ENCODE data around the gene BPIFB6. TPM values are rescaled to one million over a fixed set of nuclear protein-coding genes. Genes with fewer than 3 reads are reported as not detected.

The BPIFB6 gene
- total and polyA plus RNA-seq, 4 donors, result not detected

GRCh38 chr20:33086052-33086722 lies 54.7 kb downstream of the BPIFB6 start:
- Histone ChIP-seq H3K4me3 (ENCODE audit: low read depth in 1 of 3, low read length in 3 of 3) (no peak overlapping the region), H3K4me1 (ENCODE audit: control insufficient read depth in 4 of 4, insufficient read depth in 4 of 4, low read length in 3 of 4) (no peaks in the 10 kb centered on the region), H3K27ac (ENCODE audit: low read depth in 1 of 2, low read length in 2 of 2) (no peak overlapping the region), H3K27me3 (ENCODE audit: control insufficient read depth in 4 of 4, insufficient read depth in 4 of 4, low read length in 3 of 4) (no peaks in the 10 kb centered on the region), H3K9ac (ENCODE audit: low read depth in 1 of 2, low read length in 2 of 2) (no peak overlapping the region), H3K36me3 (ENCODE audit: control insufficient read depth in 4 of 4, insufficient read depth in 3 of 4, low read depth in 1 of 4, low read length in 3 of 4) (no peaks in the 10 kb centered on the region), H3K9me3 (ENCODE audit: control insufficient read depth in 4 of 4, low read length in 3 of 4) (no peaks in the 10 kb centered on the region)
- WGBS, result 88% methylated on average over 14 of the region's 14 CpGs
- TF ChIP-seq FOXA2 (IDR thresholded peaks at IDR 0.05), result no peak
- TF ChIP-seq TAF1 (conservative IDR thresholded peaks at IDR 0.05), result no peak
- TF ChIP-seq EGR1 (IDR thresholded peaks at IDR 0.05; ENCODE audit: low read depth in 2 of 2), result no peak
- no peak for TF ChIP-seq NR2F2 (IDR thresholded peaks at IDR 0.05)
- no peak for TF ChIP-seq SP1 (IDR thresholded peaks at IDR 0.05)
- no peak for TF ChIP-seq HNF4A (conservative IDR thresholded peaks at IDR 0.05)
- TF ChIP-seq RAD21 (IDR thresholded peaks at IDR 0.05), result no peak
- TF ChIP-seq MAX (IDR thresholded peaks at IDR 0.05), result no peak
- no peak for TF ChIP-seq CTCF (IDR thresholded peaks at IDR 0.05; ENCODE audit: low read depth, low read length, missing input control)
- DNase-seq (ENCODE audit: low spot score), result no peak

GRCh38 chr20:33091147-33091546 lies 59.7 kb downstream of the BPIFB6 start:
- Histone ChIP-seq H3K9me3 (ENCODE audit: control insufficient read depth in 4 of 4, low read length in 3 of 4) (peaks cover 0 to 3% (median 0%) of the 10 kb centered on the region in 4 donors), H3K27me3 (ENCODE audit: control insufficient read depth in 4 of 4, insufficient read depth in 4 of 4, low read length in 3 of 4) (no peaks in the 10 kb centered on the region), H3K36me3 (ENCODE audit: control insufficient read depth in 4 of 4, insufficient read depth in 3 of 4, low read depth in 1 of 4, low read length in 3 of 4) (no peaks in the 10 kb centered on the region), H3K4me1 (ENCODE audit: control insufficient read depth in 4 of 4, insufficient read depth in 4 of 4, low read length in 3 of 4) (no peaks in the 10 kb centered on the region), H3K9ac (ENCODE audit: low read depth in 1 of 2, low read length in 2 of 2) (no peak overlapping the region), H3K4me3 (ENCODE audit: low read depth in 1 of 3, low read length in 3 of 3) (no peak overlapping the region), H3K27ac (ENCODE audit: low read depth in 1 of 2, low read length in 2 of 2) (no peak overlapping the region)
- 73% methylated on average over 3 of the region's 3 CpGs for WGBS
- no peak for DNase-seq (ENCODE audit: low spot score)
- TF ChIP-seq YY1 (IDR thresholded peaks at IDR 0.05), result no peak
- no peak for TF ChIP-seq MAX (IDR thresholded peaks at IDR 0.05)
- no peak for TF ChIP-seq GABPA (IDR thresholded peaks at IDR 0.05 in 1 of 2, conservative IDR thresholded peaks at IDR 0.05 in 1 of 2)
- no peak for TF ChIP-seq RAD21 (IDR thresholded peaks at IDR 0.05)

GRCh38 chr20:33091693-33092092 lies 60.2 kb downstream of the BPIFB6 start:
- peaks cover 0 to 3% (median 0%) of the 10 kb centered on the region in 4 donors for H3K9me3 ChIP-seq (ENCODE audit: control insufficient read depth in 4 of 4, low read length in 3 of 4)
- no peaks in the 10 kb centered on the region for H3K36me3 ChIP-seq (ENCODE audit: control insufficient read depth in 4 of 4, insufficient read depth in 3 of 4, low read depth in 1 of 4, low read length in 3 of 4)
- no peaks in the 10 kb centered on the region for H3K27me3 ChIP-seq (ENCODE audit: control insufficient read depth in 4 of 4, insufficient read depth in 4 of 4, low read length in 3 of 4)
- DNase-seq (ENCODE audit: low spot score), result no peak
- TF ChIP-seq NR2F2 (IDR thresholded peaks at IDR 0.05), result no peak
- no peak for TF ChIP-seq GABPA (IDR thresholded peaks at IDR 0.05 in 1 of 2, conservative IDR thresholded peaks at IDR 0.05 in 1 of 2)
- no peak for TF ChIP-seq REST (IDR thresholded peaks at IDR 0.05)
- TF ChIP-seq TAF1 (conservative IDR thresholded peaks at IDR 0.05), result no peak
- TF ChIP-seq CTCF (IDR thresholded peaks at IDR 0.05; ENCODE audit: low read depth, low read length, missing input control), result no peak
- no peak for TF ChIP-seq JUND (IDR thresholded peaks at IDR 0.05)
- TF ChIP-seq HNF4A (conservative IDR thresholded peaks at IDR 0.05), result no peak
- no peaks in the 10 kb centered on the region for H3K4me1 ChIP-seq (ENCODE audit: control insufficient read depth in 4 of 4, insufficient read depth in 4 of 4, low read length in 3 of 4)
- no peak overlapping the region for H3K27ac ChIP-seq (ENCODE audit: low read depth in 1 of 2, low read length in 2 of 2)
- 89% methylated on average over 3 of the region's 3 CpGs for WGBS
- no peak overlapping the region for H3K4me3 ChIP-seq (ENCODE audit: low read depth in 1 of 3, low read length in 3 of 3)
- H3K9ac ChIP-seq (ENCODE audit: low read depth in 1 of 2, low read length in 2 of 2), result no peak overlapping the region
